Measurements from ENCODE around the gene CIP2A. TPM values are rescaled to one million over a fixed set of nuclear protein-coding genes. Genes with fewer than 3 reads are reported as not detected.

The CIP2A gene
- total and polyA plus RNA-seq, 2 of the 8 experiments (the other 6 are each of a cell fraction or from before 2014, with no cell fraction given) = 11.9 to 38.0 TPM

GRCh38 chr3:108509871-108510270 is 79.4 kb downstream of the CIP2A start:
- Histone ChIP-seq H3K23me2 (ENCODE audit: low read depth, low read length) (no peaks in the 10 kb centered on the region), H2BK120ac (replicated peaks; ENCODE audit: low read depth, low read length) (no peak overlapping the region), H2AFZ (ENCODE audit: low read length) (no peak overlapping the region), H2BK5ac (ENCODE audit: low read depth, low read length) (no peak overlapping the region), H3K23ac (ENCODE audit: insufficient read length) (no peak overlapping the region), H4K91ac (replicated peaks; ENCODE audit: insufficient read length, low read length) (no peak overlapping the region), H2BK12ac (ENCODE audit: low read depth, low read length) (no peak overlapping the region), H3K27me3 (replicated peaks in 1 of 4; ENCODE audit: control insufficient read depth in 3 of 4, extremely low read depth in 1 of 4, insufficient read depth in 3 of 4, low read length in 3 of 4) (peaks cover 0 to 2% (median 0%) of the 10 kb centered on the region in 4 experiments; a peak in 1 of 7 replicates), H3K9me3 (ENCODE audit: insufficient read depth in 2 of 2, low read depth in 1 of 2, low read length in 1 of 2) (no peaks in the 10 kb centered on the region), H3K9ac (replicated peaks in 1 of 4; ENCODE audit: extremely low read depth in 1 of 4, low read depth in 3 of 4, low read length in 3 of 4) (no peak overlapping the region), H3K79me2 (ENCODE audit: control insufficient read depth in 1 of 2, insufficient read depth in 2 of 2, low read length in 2 of 2) (no peaks in the 10 kb centered on the region), H4K5ac (ENCODE audit: insufficient read length, low read depth, low read length) (no peak overlapping the region), H3K36me3 (ENCODE audit: control insufficient read depth in 2 of 4, insufficient read depth in 4 of 4, low read length in 3 of 4) (no peaks in the 10 kb centered on the region), H4K20me1 (replicated peaks in 1 of 2; ENCODE audit: control insufficient read depth in 1 of 2, insufficient read depth in 2 of 2, low read length in 2 of 2) (no peaks in the 10 kb centered on the region), H2AK5ac (ENCODE audit: low read depth, low read length) (no peak overlapping the region), H4K8ac (ENCODE audit: extremely low read depth, insufficient read depth, low read length) (no peak overlapping the region), H2BK15ac (ENCODE audit: low read length) (no peak overlapping the region), H2BK20ac (ENCODE audit: low read length) (no peak overlapping the region), H3K4me1 (replicated peaks in 1 of 4; ENCODE audit: control insufficient read depth in 3 of 4, insufficient read depth in 4 of 4, low read length in 3 of 4) (no peaks in the 10 kb centered on the region), H3K18ac (ENCODE audit: extremely low read depth, low read length) (no peak overlapping the region), H3K56ac (replicated peaks; ENCODE audit: insufficient read length, low read depth, low read length) (no peak overlapping the region), H3K79me1 (ENCODE audit: low read depth, low read length) (no peaks in the 10 kb centered on the region), H3K14ac (ENCODE audit: insufficient read length) (no peak overlapping the region), H3K4me2 (ENCODE audit: insufficient read depth in 1 of 2, low read depth in 2 of 2, low read length in 2 of 2) (no peak overlapping the region), H3K27ac (ENCODE audit: low read depth, low read length) (no peak overlapping the region), H3K4ac (replicated peaks; ENCODE audit: insufficient read length, low read depth, low read length) (no peak overlapping the region), H3K4me3 (ENCODE audit: extremely low read depth in 1 of 4, insufficient read depth in 2 of 4, low read depth in 3 of 4, low read length in 4 of 4) (no peak overlapping the region)
- ChIA-PET CTCF (ENCODE audit: partially characterized antibody) (interaction anchor here (1.1 kb wide), 1 partner anchor 32 kb away, joined by 3 read pairs; no protein-coding TSS in a partner anchor), POLR2A (ENCODE audit: partially characterized antibody) (no interaction called here)
- TF ChIP-seq NRF1 (IDR thresholded peaks at IDR 0.05; ENCODE audit: low read depth, low read length) = no peak
- TF ChIP-seq CBX5 (IDR thresholded peaks at IDR 0.05; ENCODE audit: low read depth, low read length) = no peak
- no peak for TF ChIP-seq TEAD4 (IDR thresholded peaks at IDR 0.05; ENCODE audit: low read depth, low read length)
- TF ChIP-seq ZNF274 (IDR thresholded peaks at IDR 0.05; ENCODE audit: borderline replicate concordance, extremely low read depth, low read length) = no peak
- TF ChIP-seq CBX8 (IDR thresholded peaks at IDR 0.05; ENCODE audit: borderline replicate concordance, low read depth, low read length) = no peak
- no peak for TF ChIP-seq RXRA (IDR thresholded peaks at IDR 0.05; ENCODE audit: insufficient read depth, low read depth, low read length)
- TF ChIP-seq SIX5 (IDR thresholded peaks at IDR 0.05; ENCODE audit: low read depth, low read length) = no peak
- no peak for TF ChIP-seq JUND (IDR thresholded peaks at IDR 0.05; ENCODE audit: low read length)
- no peak for TF ChIP-seq KDM1A (IDR thresholded peaks at IDR 0.05; ENCODE audit: borderline replicate concordance, low read length)
- TF ChIP-seq EGR1 (IDR thresholded peaks at IDR 0.05; ENCODE audit: borderline replicate concordance, low read depth, low read length) = no peak
- TF ChIP-seq GABPA (IDR thresholded peaks at IDR 0.05; ENCODE audit: borderline replicate concordance, insufficient read depth, low read length) = no peak
- no peak for TF ChIP-seq USF2 (IDR thresholded peaks at IDR 0.05; ENCODE audit: low read length)
- no peak for DNase-seq (ENCODE audit: low read depth in 1 of 2, low spot score in 2 of 2)
- FAIRE-seq = no peak
- 95% methylated on average over 2 of the region's 2 CpGs; no CpG with 5 or more reads in 1 of the 2 experiments for WGBS, 2 experiments (ENCODE audit: extremely low coverage in 1 of 2, insufficient coverage in 1 of 2, insufficient read length in 1 of 2, insufficient replicate concordance in 2 of 2, low coverage in 1 of 2, low lambda C conversion rate in 2 of 2, missing lambda C conversion rate in 1 of 2)
